LNCAP (cell line): Measurements from ENCODE around the gene SPATA12.

Experiments
- TF ChIP-seq, protein P1 (sequence below): fragments of 450-650 bp; IDR thresholded peaks from 2 replicates; pipeline ENCODE4 v1.5.1; 2017; ENCODE audit warnings: mild to moderate bottlenecking

The SPATA12 gene

GRCh38 chr3:57077630-57078343, 17.3 kb downstream of the SPATA12 start:
- TF ChIP-seq, protein P1, sequence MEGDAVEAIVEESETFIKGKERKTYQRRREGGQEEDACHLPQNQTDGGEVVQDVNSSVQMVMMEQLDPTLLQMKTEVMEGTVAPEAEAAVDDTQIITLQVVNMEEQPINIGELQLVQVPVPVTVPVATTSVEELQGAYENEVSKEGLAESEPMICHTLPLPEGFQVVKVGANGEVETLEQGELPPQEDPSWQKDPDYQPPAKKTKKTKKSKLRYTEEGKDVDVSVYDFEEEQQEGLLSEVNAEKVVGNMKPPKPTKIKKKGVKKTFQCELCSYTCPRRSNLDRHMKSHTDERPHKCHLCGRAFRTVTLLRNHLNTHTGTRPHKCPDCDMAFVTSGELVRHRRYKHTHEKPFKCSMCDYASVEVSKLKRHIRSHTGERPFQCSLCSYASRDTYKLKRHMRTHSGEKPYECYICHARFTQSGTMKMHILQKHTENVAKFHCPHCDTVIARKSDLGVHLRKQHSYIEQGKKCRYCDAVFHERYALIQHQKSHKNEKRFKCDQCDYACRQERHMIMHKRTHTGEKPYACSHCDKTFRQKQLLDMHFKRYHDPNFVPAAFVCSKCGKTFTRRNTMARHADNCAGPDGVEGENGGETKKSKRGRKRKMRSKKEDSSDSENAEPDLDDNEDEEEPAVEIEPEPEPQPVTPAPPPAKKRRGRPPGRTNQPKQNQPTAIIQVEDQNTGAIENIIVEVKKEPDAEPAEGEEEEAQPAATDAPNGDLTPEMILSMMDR, result no peak

GRCh38 chr3:57078344-57078634, 17.8 kb downstream of the SPATA12 start:
- TF ChIP-seq, protein P1, result no peak

DNA sequence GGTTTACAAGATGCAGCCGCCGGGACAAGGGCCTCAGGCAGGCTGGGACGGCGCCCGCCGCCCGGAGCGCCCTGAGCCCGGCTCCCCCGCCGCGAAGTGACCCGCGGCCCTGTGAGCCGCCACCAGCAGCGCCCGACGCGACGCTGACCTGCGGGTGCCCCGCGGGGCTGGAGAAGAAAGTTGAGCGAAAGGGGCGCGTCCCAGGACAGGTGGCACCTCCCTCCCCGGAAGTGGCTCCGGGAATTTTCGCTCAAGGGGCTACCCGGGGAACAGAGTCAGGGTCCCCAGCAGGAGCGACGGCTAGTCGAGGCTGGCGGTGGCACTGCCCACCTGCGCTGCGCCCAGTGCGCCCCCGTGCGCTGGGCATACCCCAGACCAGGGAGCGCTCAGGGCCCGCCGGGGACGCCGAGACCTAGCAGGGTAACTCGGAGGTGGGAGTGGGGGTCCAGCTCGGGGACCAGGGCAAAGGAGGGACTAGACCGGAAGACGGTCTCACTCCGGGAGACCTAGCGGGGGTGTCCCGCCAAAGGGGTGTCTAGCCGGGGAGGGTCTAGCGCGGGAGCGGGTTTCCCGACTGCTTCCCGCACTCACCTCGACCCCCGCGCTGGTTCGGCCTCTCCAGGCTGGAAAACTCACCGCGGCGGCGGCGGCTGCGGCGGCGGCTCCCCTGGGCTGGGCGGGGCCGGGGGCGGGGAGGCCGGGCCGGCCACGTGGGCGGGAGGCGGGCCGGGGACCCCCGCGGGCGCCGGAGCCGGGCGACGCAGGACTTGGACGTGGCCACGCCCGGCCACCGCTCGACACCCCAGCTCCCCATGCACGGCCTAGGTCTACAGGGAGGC, 18.4 kb downstream of the SPATA12 start:
- TF ChIP-seq, protein P1, result no peak

GRCh38 chr3:57079474-57079831, 19.0 kb downstream of the SPATA12 start:
- TF ChIP-seq, protein P1, result no peak

DNA sequence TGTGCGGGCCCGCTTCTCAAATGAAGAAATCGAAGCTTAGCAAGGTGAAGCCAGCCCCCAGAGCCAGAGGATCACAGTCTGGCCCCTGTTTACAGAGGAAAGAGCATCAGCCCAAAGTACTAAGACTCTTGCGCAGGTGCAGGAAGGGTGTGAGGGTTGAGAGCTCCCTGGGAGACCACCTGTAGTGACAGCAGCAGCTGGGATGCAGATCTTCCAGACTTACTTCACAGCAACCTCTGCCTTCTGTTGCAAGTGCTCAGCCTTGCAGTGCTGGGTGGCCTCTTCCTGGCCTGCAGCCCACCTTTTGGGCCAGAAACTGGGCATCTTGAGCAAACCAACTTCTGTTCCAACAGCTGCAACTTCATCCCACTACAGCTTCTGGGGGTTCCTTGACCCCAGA, 19.7 kb downstream of the SPATA12 start:
- TF ChIP-seq, protein P1, result no peak

DNA sequence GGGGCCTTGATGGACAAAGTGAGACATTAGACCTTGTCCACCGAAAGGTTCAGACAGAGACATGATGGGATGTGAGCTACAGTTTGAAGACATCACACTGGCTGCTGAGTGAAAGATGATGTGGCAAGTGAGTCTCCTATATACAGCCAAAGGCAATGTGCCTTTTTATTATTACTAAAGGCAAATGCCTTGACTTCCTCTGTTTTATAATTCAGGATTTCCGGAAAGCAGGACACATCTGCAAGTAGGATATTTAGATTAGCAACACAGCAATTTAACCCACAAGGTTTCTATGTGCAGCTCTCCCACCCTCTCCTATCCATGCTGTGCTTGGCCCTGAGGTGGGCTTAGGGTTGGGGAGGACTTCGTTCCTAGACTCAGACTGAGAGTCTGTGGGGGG, 20.7 kb downstream of the SPATA12 start:
- TF ChIP-seq, protein P1, result no peak

GRCh38 chr3:57082481-57082880, 22.0 kb downstream of the SPATA12 start:
- TF ChIP-seq, protein P1, result no peak
